DMS153 treated with DMSO at 0.1 percent for 48 hours (cell line): Measurements from ENCODE around the gene PADI1.

Experiments
- DNase-seq: peaks from one replicate; lab custom pipeline; 2025; ENCODE audit not compliant: unreplicated experiment; lab: John Stamatoyannopoulos, UW

PADI1 gene

GRCh38 chr1:17214876-17215544, 10.1 kb downstream of the PADI1 start:
- DNase-seq, result no peak

- DNase-seq, result no peak
Measured at GRCh38 chr1:17215545-17215890, 10.6 kb downstream of the PADI1 start.

DNA sequence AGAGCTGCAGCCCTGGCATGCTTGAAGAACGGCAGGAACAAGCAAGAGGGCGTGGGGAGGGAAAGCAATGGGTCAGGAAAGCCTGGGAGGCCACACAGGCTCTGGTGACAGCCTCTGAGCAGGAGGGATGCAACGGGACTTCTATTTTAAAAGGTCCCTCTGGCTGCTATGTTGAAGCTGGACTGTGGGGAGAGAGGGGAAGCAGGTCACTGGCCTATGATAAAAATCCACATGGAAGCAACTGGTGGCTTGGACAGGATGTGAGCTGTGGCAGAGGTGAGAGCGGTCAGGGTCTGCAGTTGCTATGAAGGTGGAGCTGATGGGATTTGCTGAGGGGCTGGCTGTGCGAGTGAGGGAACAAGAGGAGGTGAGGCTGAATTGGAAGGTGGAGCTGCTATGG, 11.2 kb downstream of the PADI1 start:
- DNase-seq, result no peak

GRCh38 chr1:17217607-17218006, 12.7 kb downstream of the PADI1 start:
- no peak for DNase-seq

GRCh38 chr1:17218939-17219338, 14.0 kb downstream of the PADI1 start:
- no peak for DNase-seq

DNA sequence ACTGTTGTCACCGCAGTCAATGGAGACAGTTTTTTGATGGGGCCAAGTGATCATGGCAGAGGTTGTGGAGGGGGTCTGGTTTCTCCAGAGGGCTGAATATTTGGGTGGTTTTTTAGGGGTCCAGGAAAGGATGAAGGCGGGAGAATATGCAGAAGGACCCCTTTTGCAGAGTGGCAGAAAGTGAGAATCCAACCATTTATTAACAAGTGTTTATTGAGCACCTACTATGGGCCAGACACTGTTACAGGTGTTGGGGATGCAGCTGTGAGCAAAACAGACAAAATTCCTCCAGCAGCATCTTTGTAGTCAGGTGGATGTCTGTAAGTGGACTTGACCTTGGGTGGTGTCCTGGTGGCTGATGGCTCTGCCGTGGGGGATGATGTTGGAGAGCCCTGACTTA, 15.4 kb downstream of the PADI1 start:
- DNase-seq, result no peak

GRCh38 chr1:17222557-17222956, 17.6 kb downstream of the PADI1 start:
- no peak for DNase-seq

DNA sequence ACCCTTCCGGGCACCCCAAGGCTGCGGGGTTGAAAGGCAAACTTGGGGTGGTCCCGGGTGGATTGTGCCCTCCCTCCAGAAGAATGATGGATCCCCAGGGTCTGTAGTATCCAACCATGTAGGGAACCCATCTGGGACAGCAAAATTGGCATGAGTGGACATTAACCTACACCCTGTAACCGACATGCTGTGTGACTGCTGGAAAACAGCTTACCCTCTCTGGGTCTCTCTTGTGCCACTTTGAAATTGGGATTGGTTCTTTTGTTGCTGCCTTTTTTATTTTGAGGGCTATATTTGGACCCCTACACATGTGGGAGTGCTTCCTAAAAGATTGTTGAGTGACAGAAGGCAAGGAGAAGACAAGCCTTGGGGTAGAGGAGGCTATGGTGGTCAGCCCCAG, 19.5 kb downstream of the PADI1 start:
- no peak for DNase-seq

- no peak for DNase-seq
Measured at GRCh38 chr1:17225140-17225539, 20.2 kb downstream of the PADI1 start.

DNA sequence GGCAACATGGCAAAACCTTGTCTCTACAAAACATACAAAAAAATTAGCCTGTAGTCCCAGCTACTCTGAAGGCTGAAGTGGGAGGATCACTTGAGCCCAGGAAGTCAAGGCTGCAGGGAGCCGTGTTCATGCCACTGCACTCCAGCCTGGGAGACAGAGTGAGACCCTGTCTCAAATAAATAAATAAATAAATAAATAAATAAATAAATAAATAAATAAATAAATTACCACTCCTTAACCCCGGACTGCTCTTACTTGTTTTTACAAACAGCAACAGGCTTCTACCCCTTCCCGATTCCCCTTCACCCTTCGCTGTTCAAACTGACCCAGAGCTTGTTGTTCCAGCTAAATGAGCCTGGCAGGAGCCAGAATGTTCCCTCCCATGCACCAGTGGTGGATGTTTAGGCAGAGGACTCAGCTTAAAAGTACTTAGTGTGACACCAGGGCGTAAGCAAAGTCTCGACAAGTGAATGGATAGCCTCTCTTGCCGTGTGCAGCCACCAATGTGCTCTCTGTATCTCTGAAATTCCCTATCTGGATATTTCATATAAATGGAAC, 22.5 kb downstream of the PADI1 start:
- no peak for DNase-seq

DNA sequence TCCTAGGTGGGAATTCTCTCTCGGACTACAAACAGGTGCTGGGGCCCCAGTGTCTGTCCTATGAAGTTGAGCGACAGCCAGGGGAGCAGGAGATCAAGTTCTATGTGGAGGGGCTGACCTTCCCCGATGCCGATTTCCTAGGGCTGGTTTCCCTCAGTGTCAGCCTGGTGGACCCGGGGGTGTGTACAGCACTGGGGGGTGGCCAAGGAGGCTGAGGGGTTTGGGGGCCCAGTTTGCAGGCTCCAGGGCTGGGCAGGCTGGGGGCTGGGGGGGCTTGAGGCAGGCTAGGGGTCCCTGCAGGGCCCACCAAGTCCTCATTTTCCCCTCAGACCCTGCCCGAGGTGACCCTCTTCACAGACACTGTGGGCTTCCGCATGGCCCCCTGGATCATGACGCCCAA, 23.7 kb downstream of the PADI1 start:
- no peak for DNase-seq

GRCh38 chr1:17229379-17229778, 24.5 kb downstream of the PADI1 start:
- DNase-seq, result no peak

- DNase-seq, result no peak
Measured at GRCh38 chr1:17230106-17230505, 25.2 kb downstream of the PADI1 start.

DNA sequence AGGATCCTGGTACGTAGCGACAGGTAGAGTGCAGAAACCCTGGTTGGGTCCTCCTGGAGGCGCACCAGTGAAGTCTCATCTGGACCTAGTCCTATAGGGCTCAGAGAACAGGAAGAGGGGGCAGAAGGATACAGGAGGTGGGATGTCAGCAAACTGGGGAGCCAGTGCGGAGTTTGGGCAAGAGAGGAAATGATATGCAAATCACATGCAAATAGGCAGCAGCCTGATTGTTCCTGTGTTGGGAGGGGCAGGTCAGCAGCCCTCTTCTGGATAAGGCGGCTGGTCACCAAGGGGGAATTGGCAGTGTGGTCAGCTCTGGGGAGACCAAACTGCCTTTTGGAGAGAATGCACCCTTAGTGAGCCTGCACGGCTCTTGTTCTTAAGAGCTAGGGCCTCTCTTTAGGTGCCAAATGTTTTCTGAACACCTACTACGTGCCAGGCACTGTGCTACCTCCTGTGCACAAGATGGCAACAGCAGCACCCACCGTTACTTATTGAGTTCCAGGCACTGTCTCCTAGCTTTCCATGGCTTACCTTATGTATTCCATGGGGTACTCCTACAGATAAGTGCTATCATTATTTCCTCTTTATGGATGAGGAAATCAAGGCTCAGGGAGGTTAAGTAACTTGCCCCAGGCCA, 25.9 kb downstream of the PADI1 start:
- no peak for DNase-seq

GRCh38 chr1:17232759-17233661, 28.1 kb downstream of the PADI1 start:
- DNase-seq, result no peak

- no peak for DNase-seq
Measured at GRCh38 chr1:17233675-17234320, 28.9 kb downstream of the PADI1 start.

GRCh38 chr1:17234405-17234804, 29.5 kb downstream of the PADI1 start:
- DNase-seq, result no peak

GRCh38 chr1:17235135-17235885, 30.4 kb downstream of the PADI1 start:
- DNase-seq, result no peak

DNA sequence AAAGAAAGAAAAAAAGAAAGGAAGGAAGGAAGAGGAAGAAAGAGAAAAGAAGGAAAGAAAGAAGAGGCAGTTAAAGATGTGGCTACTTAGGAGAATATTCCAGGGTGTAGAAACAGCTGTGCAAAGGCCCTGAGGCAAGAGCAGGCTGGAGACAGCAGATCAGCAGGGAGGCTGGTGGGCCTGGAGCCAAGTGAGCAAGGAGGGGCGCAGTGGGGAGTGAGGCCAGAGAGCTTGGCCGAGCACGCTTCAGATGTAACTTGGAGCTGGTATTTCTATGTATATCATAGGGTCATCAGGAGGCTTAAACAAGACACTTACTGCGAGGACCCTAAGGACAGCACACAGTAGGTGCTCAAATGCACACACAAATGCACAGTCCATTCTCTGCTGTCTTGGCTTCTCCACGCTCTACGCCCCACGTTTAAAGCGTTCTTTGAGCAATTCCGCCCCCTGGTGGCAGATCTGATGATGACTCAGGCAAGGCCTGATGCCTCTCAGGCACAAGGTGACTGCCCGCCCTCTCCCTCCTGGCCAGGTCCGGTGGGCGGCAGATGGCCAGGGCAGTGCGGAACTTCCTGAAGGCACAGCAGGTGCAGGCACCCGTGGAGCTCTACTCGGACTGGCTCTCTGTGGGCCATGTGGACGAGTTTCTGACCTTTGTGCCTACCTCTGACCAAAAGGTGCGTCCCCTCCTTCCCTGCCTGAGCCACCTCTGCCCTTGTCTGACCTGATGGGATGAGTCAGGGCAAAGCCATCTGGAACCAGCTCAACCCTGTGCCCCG, 32.0 kb downstream of the PADI1 start:
- DNase-seq, result peak; percentile 66

DNA sequence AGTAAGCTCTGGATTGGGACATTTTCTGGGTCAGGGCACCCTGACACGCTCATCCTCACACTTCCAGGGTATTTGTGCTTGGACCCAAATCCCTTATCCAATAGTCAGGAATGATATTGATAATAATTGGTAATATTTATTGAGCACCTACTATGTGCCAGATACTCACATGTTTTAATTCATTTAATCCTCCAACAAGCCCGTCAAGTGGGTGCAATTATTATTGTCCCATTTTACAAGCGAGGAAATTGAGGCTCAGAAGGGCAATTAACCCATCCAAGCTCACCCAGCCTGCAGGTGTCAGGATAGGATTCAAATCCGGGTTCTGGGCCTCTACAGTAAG, 32.6 kb downstream of the PADI1 start:
- no peak for DNase-seq
